IMR-90 (cell line): ENCODE results near the gene NT5M. TPM values are rescaled to one million over a fixed set of nuclear protein-coding genes. Genes with fewer than 3 reads are reported as not detected.

Experiments
- ATAC-seq: fragments of 200-7000 bp; cut with Tn5 transposase; 2 replicates; pipeline ENCODE4 v1.9.1; 2020; ENCODE audit warnings: low read depth, mild to moderate bottlenecking, moderate library complexity
- BruUV-seq: library from RNA; stranded (reverse); fragments of 400-500 nt; replicated peaks from 2 replicates; lab custom pipeline; 2021; lab: Mats Ljungman, UMichigan
- CTCF ChIA-PET: fragments of 300-600 bp; formaldehyde crosslinking; extraction: SDS; loops from one replicate; lab custom pipeline; 2021; ENCODE audit warnings: antibody characterized with exemption; lab: Yijun Ruan, JAX
- POLR2A ChIA-PET: fragments of 300-600 bp; sonication (Branson Sonifier 250); formaldehyde crosslinking; loops from one replicate; lab custom pipeline; 2022; ENCODE audit warnings: antibody characterized with exemption; ENCODE audit not compliant: unreplicated experiment; lab: Charles Lee
- DNase-seq: peaks from one replicate; pipeline ENCODE4 v3.0.0; 2013
- H2AFZ ChIP-seq: replicated peaks from 2 replicates; pipeline ENCODE3; 2013; ENCODE audit warnings: low read length, mild to moderate bottlenecking; ENCODE audit not compliant: poor library complexity
- H2AK5ac ChIP-seq: 2 replicates; pipeline ENCODE4 v1.6.1; 2013; ENCODE audit warnings: low read depth, low read length, inconsistent platforms
- H2AK9ac ChIP-seq: replicated peaks from 2 replicates; pipeline ENCODE3; 2013; ENCODE audit warnings: mild to moderate bottlenecking, low read depth, low read length, moderate library complexity; ENCODE audit not compliant: poor library complexity
- H2BK120ac ChIP-seq: 2 replicates; pipeline ENCODE4 v1.6.1; 2013; ENCODE audit warnings: low read depth, low read length, inconsistent platforms
- H2BK15ac ChIP-seq: 3 replicates; pipeline ENCODE4 v1.6.1; 2013; ENCODE audit warnings: low read depth, low read length, inconsistent platforms
- H2BK20ac ChIP-seq: 2 replicates; pipeline ENCODE4 v1.6.1; 2013; ENCODE audit warnings: low read depth, mild to moderate bottlenecking, inconsistent platforms, low read length, moderate library complexity
- H2BK5ac ChIP-seq: 2 replicates; pipeline ENCODE4 v1.6.1; 2013; ENCODE audit warnings: mild to moderate bottlenecking, low read depth, low read length, inconsistent platforms; ENCODE audit not compliant: poor library complexity, severe bottlenecking
- H3K14ac ChIP-seq: replicated peaks from 2 replicates; pipeline ENCODE4 v1.6.1; 2013; ENCODE audit warnings: low read depth, low read length, inconsistent platforms
- H3K18ac ChIP-seq: 2 replicates; pipeline ENCODE4 v1.6.1; 2013; ENCODE audit warnings: low read depth, low read length, control low read depth
- H3K23ac ChIP-seq: 2 replicates; pipeline ENCODE4 v1.6.1; 2013; ENCODE audit warnings: low read depth, low read length, inconsistent platforms
- H3K27ac ChIP-seq: 2 replicates; pipeline ENCODE4 v1.5.1; 2013; ENCODE audit warnings: mild to moderate bottlenecking, control low read depth, low read length; ENCODE audit not compliant: insufficient read depth
- H3K27me3 ChIP-seq: 2 replicates; pipeline ENCODE4 v1.6.1; 2013; ENCODE audit warnings: low read length; ENCODE audit not compliant: control insufficient read depth, insufficient read depth
- H3K36me3 ChIP-seq: 2 replicates; pipeline ENCODE4 v1.6.1; 2013; ENCODE audit warnings: low read length, mixed read lengths; ENCODE audit not compliant: control insufficient read depth, insufficient read depth
- H3K4ac ChIP-seq: 2 replicates; pipeline ENCODE4 v1.6.1; 2013; ENCODE audit warnings: low read depth, low read length, inconsistent platforms
- H3K4me1 ChIP-seq: 2 replicates; pipeline ENCODE4 v1.6.1; 2013; ENCODE audit warnings: low read length, mixed read lengths; ENCODE audit not compliant: control insufficient read depth, insufficient read depth
- H3K4me2 ChIP-seq: 2 replicates; pipeline ENCODE4 v1.6.1; 2013; ENCODE audit warnings: low read depth, mild to moderate bottlenecking, control low read depth, low read length, moderate library complexity
- H3K4me3 ChIP-seq: 2 replicates; pipeline ENCODE4 v1.5.1; 2013; ENCODE audit warnings: low read depth, mild to moderate bottlenecking, control low read depth, low read length, moderate library complexity; ENCODE audit not compliant: insufficient read depth
- H3K56ac ChIP-seq: 2 replicates; pipeline ENCODE4 v1.6.1; 2013; ENCODE audit warnings: low read length, inconsistent platforms; ENCODE audit not compliant: insufficient read depth; ENCODE audit errors: extremely low read depth
- H3K79me1 ChIP-seq, 2 experiments: 2 replicates each; pipeline ENCODE4 v1.6.1; 2013; ENCODE audit warnings: low read length in 2 of 2, inconsistent platforms in 1 of 2, low read depth in 1 of 2
- H3K9ac ChIP-seq: 2 replicates; pipeline ENCODE4 v1.6.1; 2013; ENCODE audit warnings: low read depth, low read length, control low read depth
- H3K9me1 ChIP-seq: 2 replicates; pipeline ENCODE4 v1.6.1; 2013; ENCODE audit warnings: low read length, inconsistent platforms; ENCODE audit not compliant: insufficient read depth
- H3K9me3 ChIP-seq: 2 replicates; pipeline ENCODE4 v1.6.1; 2013; ENCODE audit warnings: low read length; ENCODE audit not compliant: control insufficient read depth, insufficient read depth
- H4K20me1 ChIP-seq: 2 replicates; pipeline ENCODE4 v1.6.1; 2013; ENCODE audit warnings: low read length, inconsistent platforms; ENCODE audit not compliant: insufficient read depth
- H4K5ac ChIP-seq: 2 replicates; pipeline ENCODE4 v1.6.1; 2013; ENCODE audit warnings: mild to moderate bottlenecking, low read depth, low read length, control low read depth
- H4K8ac ChIP-seq, 2 experiments: 2 replicates each; pipeline ENCODE4 v1.6.1; 2013; ENCODE audit warnings: low read depth in 2 of 2, low read length in 2 of 2, control low read depth in 1 of 2, inconsistent platforms in 1 of 2
- H4K91ac ChIP-seq: 2 replicates; pipeline ENCODE4 v1.6.1; 2013; ENCODE audit warnings: low read depth, low read length, inconsistent platforms; ENCODE audit not compliant: insufficient read depth
- ELK1 ChIP-seq: fragments of 150-350 bp; IDR thresholded peaks from 2 replicates; pipeline ENCODE4 v1.6.1; 2016; ENCODE audit warnings: low read depth, mild to moderate bottlenecking, low read length, moderate library complexity, borderline replicate concordance
- MAFK ChIP-seq: IDR thresholded peaks from 2 replicates; pipeline ENCODE4 v1.6.1; 2012; ENCODE audit warnings: low read depth, low read length, improper control_type of control experiment
- MAZ ChIP-seq: IDR thresholded peaks from 2 replicates; pipeline ENCODE4 v1.6.1; 2012; ENCODE audit warnings: low read depth, mild to moderate bottlenecking, low read length, improper control_type of control experiment, moderate library complexity, borderline replicate concordance
- MXI1 ChIP-seq: IDR thresholded peaks from 2 replicates; pipeline ENCODE4 v1.6.1; 2012; ENCODE audit warnings: low read depth, mild to moderate bottlenecking, low read length, moderate library complexity, borderline replicate concordance
- RAD21 ChIP-seq: IDR thresholded peaks from 2 replicates; pipeline ENCODE4 v1.6.1; 2012; ENCODE audit warnings: low read length, improper control_type of control experiment
- WGBS, 2 experiments: methylation state at CpG; one replicate each; pipeline versions ENCODE4 v1.1.5 to v1.1.7; 2013; ENCODE audit warnings: missing lambda C conversion rate in 2 of 2; ENCODE audit not compliant: insufficient read length in 1 of 2; ENCODE audit errors: extremely low coverage in 2 of 2; 5-methylcytosine and 5-hydroxymethylcytosine counted together
- dilution Hi-C: fragments of 300-500 bp; cut with HindIII; formaldehyde crosslinking; loops from one replicate; pipeline ENCODE4 v1.14.3; 2018; ENCODE audit warnings: low sequenced_read_pairs; ENCODE audit not compliant: unreplicated experiment
- in situ Hi-C: fragments of 300-500 bp; cut with MboI; formaldehyde crosslinking; loops from 3 replicates; pipeline ENCODE4 v1.14.3; 2019; ENCODE audit warnings: low sequenced_read_pairs, inconsistent platforms, mixed read lengths
- intact Hi-C: fragments of 100-400 bp; cut with micrococcal nuclease; formaldehyde crosslinking; loops from 2 replicates; pipeline ENCODE4 v1.10.0; 2022
- polyA plus RNA-seq, 3 experiments: library from polyadenylated mRNA; depleted of rRNA; stranded (reverse); fragments of >200 nt; gene quantifications; 2 replicates each; pipeline ENCODE4 v1.2.3, GENCODE V29; 2012; ENCODE audit warnings: low replicate concordance in 1 of 3
- total RNA-seq: library from RNA; depleted of rRNA; stranded (reverse); fragments of >200 nt; gene quantifications from 2 replicates; pipeline ENCODE4 v1.2.3, GENCODE V29; 2012

NT5M gene
- total and polyA plus RNA-seq, 2 of the 4 experiments (the other 2 are of a cell fraction) = 0.18 to 0.32 TPM

GRCh38 chr17:17381446-17382064 lies 78.4 kb downstream of the NT5M start:
- Histone ChIP-seq H2BK20ac (no peak overlapping the region), H3K4me3 (no peak overlapping the region), H3K18ac (no peak overlapping the region), H2BK5ac (no peak overlapping the region), H2AK5ac (no peak overlapping the region; the same call in 1 of the 2 replicates), H3K79me1 (no peaks in the 10 kb centered on the region), H3K9me1 (no peaks in the 10 kb centered on the region), H2BK120ac (no peak overlapping the region), H2BK15ac (no peak overlapping the region), H3K27ac (no peak overlapping the region), H4K91ac (no peak overlapping the region), H3K4me1 (peaks cover 4% of the 10 kb centered on the region), H3K27me3 (peaks cover 44% of the 10 kb centered on the region), H2AFZ (no peak overlapping the region), H3K56ac (no peak overlapping the region), H3K14ac (no peak overlapping the region), H4K20me1 (0 out of 2 replicates have a peak, but pooled peaks cover 3% of the 10 kb centered on the region), H4K5ac (no peak overlapping the region), H3K9ac (no peak overlapping the region), H3K9me3 (no peaks in the 10 kb centered on the region), H3K36me3 (no peaks in the 10 kb centered on the region), H3K4ac (no peak overlapping the region), H2AK9ac (no peak overlapping the region), H3K23ac (no peak overlapping the region), H4K8ac (no peak overlapping the region), H3K4me2 (no peak overlapping the region)
- POLR2A ChIA-PET = no interaction called here
- TF ChIP-seq ELK1 = no peak
- no peak for TF ChIP-seq RAD21
- no peak for TF ChIP-seq MAFK
- TF ChIP-seq MAZ = no peak
- no peak for TF ChIP-seq MXI1
- intact Hi-C loops = no loop called here
- dilution Hi-C loops = no loop called here
- WGBS, 2 experiments = no CpG with 5 or more reads among the region's 6 CpGs
- DNase-seq = no peak
- no TSS peak for BruUV-seq
- in situ Hi-C loops = no loop called here
- CTCF ChIA-PET = interaction anchor here (0.6 kb wide), 1 partner anchor 19 kb away, joined by 3 read pairs; no protein-coding TSS in a partner anchor
- no peak for ATAC-seq
